Trophoblast cell (in vitro differentiated cells and primary cell): Measurements from ENCODE around the gene FAM151A.

Experiments used
- DNase-seq, 2 donors: peaks; one replicate each; pipeline ENCODE4 v3.0.0-alpha.2; 2016
- H2AFZ ChIP-seq: 2 replicates; pipeline ENCODE4 v1.6.1; 2013; ENCODE audit warnings: low read length, moderate library complexity, mild to moderate bottlenecking; ENCODE audit not compliant: insufficient read depth, poor library complexity
- H2AK5ac ChIP-seq: 2 replicates; pipeline ENCODE4 v1.6.1; 2013; ENCODE audit warnings: mild to moderate bottlenecking, low read length
- H2BK120ac ChIP-seq: 2 replicates; pipeline ENCODE4 v1.6.1; 2013; ENCODE audit warnings: low read length, mild to moderate bottlenecking, moderate library complexity; ENCODE audit not compliant: insufficient read depth, poor library complexity
- H2BK12ac ChIP-seq: 2 replicates; pipeline ENCODE4 v1.6.1; 2013; ENCODE audit warnings: mild to moderate bottlenecking, low read length, moderate library complexity
- H2BK5ac ChIP-seq: 2 replicates; pipeline ENCODE4 v1.6.1; 2013; ENCODE audit warnings: low read length, low read depth, moderate library complexity, mild to moderate bottlenecking; ENCODE audit not compliant: poor library complexity
- H3K14ac ChIP-seq: 2 replicates; pipeline ENCODE4 v1.6.1; 2013; ENCODE audit warnings: mild to moderate bottlenecking, low read length
- H3K18ac ChIP-seq: 2 replicates; pipeline ENCODE4 v1.6.1; 2013; ENCODE audit warnings: mild to moderate bottlenecking, low read length
- H3K23ac ChIP-seq: 2 replicates; pipeline ENCODE4 v1.6.1; 2013; ENCODE audit warnings: low read length
- H3K27ac ChIP-seq: 2 replicates; pipeline ENCODE4 v1.5.1; 2013; ENCODE audit warnings: low read depth, mild to moderate bottlenecking, inconsistent platforms, low read length, moderate library complexity
- H3K27me3 ChIP-seq: 2 replicates; pipeline ENCODE4 v1.6.1; 2013; ENCODE audit warnings: inconsistent platforms, mild to moderate bottlenecking, low read length, moderate library complexity; ENCODE audit not compliant: insufficient read depth
- H3K36me3 ChIP-seq, 2 experiments: 1 replicate in 1 of 2; 2 replicates in 1 of 2; pipeline ENCODE4 v1.6.1; 2013; ENCODE audit warnings: low read length in 2 of 2, mild to moderate bottlenecking in 2 of 2, moderate library complexity in 1 of 2; ENCODE audit not compliant: insufficient read depth in 2 of 2, control insufficient read depth in 1 of 2
- H3K4ac ChIP-seq: 2 replicates; pipeline ENCODE4 v1.6.1; 2013; ENCODE audit warnings: low read depth, mild to moderate bottlenecking, low read length, moderate library complexity
- H3K4me1 ChIP-seq, 2 experiments: 1 replicate in 1 of 2; 2 replicates in 1 of 2; pipeline ENCODE4 v1.6.1; 2013; ENCODE audit warnings: low read length in 2 of 2, mild to moderate bottlenecking in 2 of 2, moderate library complexity in 1 of 2; ENCODE audit not compliant: insufficient read depth in 2 of 2, control insufficient read depth in 1 of 2
- H3K4me2 ChIP-seq: 2 replicates; pipeline ENCODE4 v1.6.1; 2013; ENCODE audit warnings: inconsistent platforms, mild to moderate bottlenecking, low read length, moderate library complexity
- H3K4me3 ChIP-seq: 2 replicates; pipeline ENCODE4 v1.5.1; 2013; ENCODE audit warnings: mild to moderate bottlenecking, low read depth, low read length, inconsistent platforms
- H3K79me1 ChIP-seq: one replicate; pipeline ENCODE4 v1.6.1; 2013; ENCODE audit warnings: low read length
- H3K79me2 ChIP-seq: 2 replicates; pipeline ENCODE4 v1.6.1; 2013; ENCODE audit warnings: low read length, mild to moderate bottlenecking; ENCODE audit not compliant: control insufficient read depth, insufficient read depth, poor library complexity
- H3K9ac ChIP-seq: 2 replicates; pipeline ENCODE4 v1.6.1; 2013; ENCODE audit warnings: mild to moderate bottlenecking, low read length
- H3K9me3 ChIP-seq: 2 replicates; pipeline ENCODE4 v1.6.1; 2013; ENCODE audit warnings: low read depth, mild to moderate bottlenecking, control low read depth, inconsistent platforms, low read length; ENCODE audit not compliant: insufficient read depth
- H4K12ac ChIP-seq: 2 replicates; pipeline ENCODE4 v1.6.1; 2013; ENCODE audit warnings: low read depth, mild to moderate bottlenecking, low read length, moderate library complexity
- H4K8ac ChIP-seq: 2 replicates; pipeline ENCODE4 v1.6.1; 2013; ENCODE audit warnings: low read depth, mild to moderate bottlenecking, low read length, moderate library complexity
- H4K91ac ChIP-seq: one replicate; pipeline ENCODE4 v1.6.1; 2013; ENCODE audit warnings: low read depth, mild to moderate bottlenecking, low read length, moderate library complexity
- WGBS: extraction: QIAGEN DNeasy Blood & Tissue Kit; methylation state at CpG from one replicate; pipeline ENCODE4 v1.1.7; 2013; ENCODE audit warnings: missing lambda C conversion rate; ENCODE audit not compliant: insufficient read length, insufficient coverage; ENCODE audit errors: extremely low coverage; 5-methylcytosine and 5-hydroxymethylcytosine counted together

FAM151A gene

DNA sequence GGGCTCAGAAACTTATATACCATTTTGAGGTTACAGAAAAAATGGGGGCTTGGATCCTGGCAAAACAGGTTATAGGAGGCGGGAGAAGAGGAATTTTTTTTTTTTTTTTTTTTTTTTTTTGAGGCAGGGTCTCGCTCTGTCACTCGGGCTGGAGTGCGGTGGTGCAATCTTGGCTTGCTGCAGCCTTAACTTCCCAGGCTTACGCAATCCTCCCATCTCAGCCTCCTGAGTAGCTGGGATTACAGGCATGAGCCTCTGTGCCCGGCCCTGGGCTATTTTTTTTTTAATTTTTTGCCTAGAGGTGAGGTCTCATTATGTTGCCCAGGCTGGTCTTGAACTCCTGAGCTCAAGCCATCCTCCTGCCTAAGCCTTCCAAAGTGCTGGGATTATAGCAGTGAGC is 43.0 kb upstream of the FAM151A start:
- Histone ChIP-seq H3K14ac (no peak overlapping the region), H3K4me3 (no peak overlapping the region), H3K4ac (no peak overlapping the region), H4K8ac (no peak overlapping the region), H3K79me1 (no peaks in the 10 kb centered on the region), H3K23ac (no peak overlapping the region), H2BK120ac (no peak overlapping the region), H3K18ac (no peak overlapping the region), H4K91ac (no peak overlapping the region), H4K12ac (no peak overlapping the region), H3K36me3 (no peaks in the 10 kb centered on the region), H3K9ac (no peak overlapping the region), H2BK5ac (no peak overlapping the region), H2BK12ac (no peak overlapping the region), H3K27ac (no peak overlapping the region), H3K27me3 (no peaks in the 10 kb centered on the region), H2AK5ac (no peak overlapping the region), H3K9me3 (peaks cover 4% of the 10 kb centered on the region), H3K4me2 (no peak overlapping the region), H3K4me1 (no peaks in the 10 kb centered on the region), H2AFZ (no peak overlapping the region), H3K79me2 (no peaks in the 10 kb centered on the region)
- no CpG with 5 or more reads among the region's 6 CpGs for WGBS
- peak in 1 of 2 donors; percentile 23 for DNase-seq

DNA sequence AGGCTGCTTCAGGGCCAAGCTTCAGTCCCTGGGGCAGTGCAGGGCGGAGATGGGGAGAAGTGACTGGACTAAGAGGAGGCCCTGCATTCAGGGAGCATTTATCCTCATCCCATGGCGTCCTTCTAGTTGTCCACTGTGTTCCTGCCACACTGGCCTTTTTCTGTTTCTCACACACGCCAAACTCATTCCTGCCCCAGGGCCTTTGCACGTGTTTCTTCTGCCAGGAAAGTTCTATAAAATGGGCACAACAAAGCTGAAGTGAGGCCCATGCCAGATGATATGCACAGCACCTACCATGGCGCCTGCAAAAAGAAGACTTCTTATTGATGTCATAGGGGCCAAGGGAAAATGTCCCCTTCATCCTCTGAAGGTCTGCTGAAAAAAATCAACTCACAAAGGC is 42.5 kb upstream of the FAM151A start:
- no peak overlapping the region for H3K27ac ChIP-seq
- no peak overlapping the region for H2AFZ ChIP-seq
- no CpG with 5 or more reads among the region's 5 CpGs for WGBS
- H3K4me2 ChIP-seq: no peak overlapping the region
- H3K4me3 ChIP-seq: no peak overlapping the region
- H3K4ac ChIP-seq: no peak overlapping the region
- H3K23ac ChIP-seq: no peak overlapping the region
- no peaks in the 10 kb centered on the region for H3K36me3 ChIP-seq
- H3K9ac ChIP-seq: no peak overlapping the region
- no peak overlapping the region for H4K8ac ChIP-seq
- H3K79me2 ChIP-seq: no peaks in the 10 kb centered on the region
- no peak overlapping the region for H3K18ac ChIP-seq
- H2BK5ac ChIP-seq: no peak overlapping the region
- no peak overlapping the region for H2AK5ac ChIP-seq
- H3K4me1 ChIP-seq: no peaks in the 10 kb centered on the region
- H2BK120ac ChIP-seq: no peak overlapping the region
- H4K91ac ChIP-seq: no peak overlapping the region
- H4K12ac ChIP-seq: no peak overlapping the region
- H3K9me3 ChIP-seq: peaks cover 4% of the 10 kb centered on the region
- no peak for DNase-seq
- H3K79me1 ChIP-seq: no peaks in the 10 kb centered on the region
- H3K14ac ChIP-seq: no peak overlapping the region
- H2BK12ac ChIP-seq: no peak overlapping the region
- no peaks in the 10 kb centered on the region for H3K27me3 ChIP-seq

DNA sequence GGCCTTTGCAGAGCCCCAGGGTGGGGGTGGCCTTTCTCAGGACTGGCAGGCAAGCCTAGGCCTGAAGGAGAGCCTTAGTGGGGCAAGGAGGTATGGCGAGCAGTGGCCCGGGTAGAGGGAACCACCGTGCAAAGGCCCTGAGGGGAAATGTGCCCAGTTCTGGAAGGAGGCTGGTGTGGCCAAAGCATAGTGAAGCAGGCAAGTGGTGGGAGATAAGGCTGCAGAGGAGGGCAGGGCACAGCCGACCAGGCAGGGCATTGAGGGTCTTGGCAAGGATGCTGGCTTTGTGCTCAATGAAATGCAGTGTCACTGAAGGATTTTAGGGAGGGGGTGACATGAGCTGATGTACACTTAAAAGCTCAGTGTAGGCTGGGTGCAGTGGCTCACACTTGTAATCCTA is 41.0 kb upstream of the FAM151A start:
- DNase-seq: no peak
- no peaks in the 10 kb centered on the region for H3K27me3 ChIP-seq
- H3K27ac ChIP-seq: no peak overlapping the region
- H3K23ac ChIP-seq: no peak overlapping the region
- H4K8ac ChIP-seq: no peak overlapping the region
- H3K4me1 ChIP-seq: no peaks in the 10 kb centered on the region
- H2AK5ac ChIP-seq: no peak overlapping the region
- no peak overlapping the region for H4K91ac ChIP-seq
- no peaks in the 10 kb centered on the region for H3K36me3 ChIP-seq
- H3K79me2 ChIP-seq: no peaks in the 10 kb centered on the region
- no peak overlapping the region for H2BK5ac ChIP-seq
- H3K14ac ChIP-seq: no peak overlapping the region
- no peak overlapping the region for H2BK12ac ChIP-seq
- no peak overlapping the region for H3K4me3 ChIP-seq
- H3K9ac ChIP-seq: no peak overlapping the region
- H3K4ac ChIP-seq: no peak overlapping the region
- no CpG with 5 or more reads among the region's 4 CpGs for WGBS
- H3K18ac ChIP-seq: no peak overlapping the region
- H3K79me1 ChIP-seq: no peaks in the 10 kb centered on the region
- no peak overlapping the region for H2BK120ac ChIP-seq
- H3K9me3 ChIP-seq: peaks cover 4% of the 10 kb centered on the region
- no peak overlapping the region for H3K4me2 ChIP-seq
- no peak overlapping the region for H2AFZ ChIP-seq
- H4K12ac ChIP-seq: no peak overlapping the region

DNA sequence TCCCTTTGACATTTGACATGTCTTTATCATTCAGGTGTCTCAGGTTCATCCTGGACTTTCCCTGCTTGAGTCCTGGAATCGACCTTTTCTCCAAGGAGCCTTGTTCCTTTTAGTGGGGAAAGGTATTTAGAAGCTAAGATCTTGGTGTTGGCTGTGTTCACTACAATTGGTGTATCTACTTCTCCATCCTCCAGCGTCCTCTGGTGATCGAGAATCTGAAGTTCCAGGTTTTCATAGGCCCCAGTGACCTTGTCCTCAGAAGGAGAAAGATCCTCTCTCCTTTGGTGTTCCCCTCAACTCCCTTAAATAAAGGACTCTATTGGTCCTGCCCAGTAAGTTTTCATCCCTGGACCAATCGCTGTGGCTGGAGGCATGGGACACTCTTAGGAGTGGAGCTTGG is 40.4 kb upstream of the FAM151A start:
- no peaks in the 10 kb centered on the region for H3K79me2 ChIP-seq
- no peak overlapping the region for H3K4me2 ChIP-seq
- H4K8ac ChIP-seq: no peak overlapping the region
- WGBS: no CpG with 5 or more reads among the region's 4 CpGs
- no peak overlapping the region for H3K23ac ChIP-seq
- no peak overlapping the region for H3K27ac ChIP-seq
- peaks cover 4% of the 10 kb centered on the region for H3K9me3 ChIP-seq
- DNase-seq: no peak
- H2BK12ac ChIP-seq: no peak overlapping the region
- H3K79me1 ChIP-seq: no peaks in the 10 kb centered on the region
- H2AK5ac ChIP-seq: no peak overlapping the region
- no peaks in the 10 kb centered on the region for H3K27me3 ChIP-seq
- H3K14ac ChIP-seq: no peak overlapping the region
- H3K4ac ChIP-seq: no peak overlapping the region
- no peak overlapping the region for H2BK120ac ChIP-seq
- no peaks in the 10 kb centered on the region for H3K4me1 ChIP-seq
- no peak overlapping the region for H2BK5ac ChIP-seq
- no peaks in the 10 kb centered on the region for H3K36me3 ChIP-seq
- H3K18ac ChIP-seq: no peak overlapping the region
- H4K12ac ChIP-seq: no peak overlapping the region
- no peak overlapping the region for H3K4me3 ChIP-seq
- H4K91ac ChIP-seq: no peak overlapping the region
- H2AFZ ChIP-seq: no peak overlapping the region
- no peak overlapping the region for H3K9ac ChIP-seq
